ENCODE results near the gene EFCC1. TPM values are rescaled to one million over a fixed set of nuclear protein-coding genes. Genes with fewer than 3 reads are reported as not detected.
"Not testable (repeated sequence)": the region's sequence is repeated elsewhere in the genome, so short reads cannot be mapped to it uniquely, and the experiment has no call there.

Gene EFCC1
- total RNA-seq, 1 donor: 9.2 TPM

DNA sequence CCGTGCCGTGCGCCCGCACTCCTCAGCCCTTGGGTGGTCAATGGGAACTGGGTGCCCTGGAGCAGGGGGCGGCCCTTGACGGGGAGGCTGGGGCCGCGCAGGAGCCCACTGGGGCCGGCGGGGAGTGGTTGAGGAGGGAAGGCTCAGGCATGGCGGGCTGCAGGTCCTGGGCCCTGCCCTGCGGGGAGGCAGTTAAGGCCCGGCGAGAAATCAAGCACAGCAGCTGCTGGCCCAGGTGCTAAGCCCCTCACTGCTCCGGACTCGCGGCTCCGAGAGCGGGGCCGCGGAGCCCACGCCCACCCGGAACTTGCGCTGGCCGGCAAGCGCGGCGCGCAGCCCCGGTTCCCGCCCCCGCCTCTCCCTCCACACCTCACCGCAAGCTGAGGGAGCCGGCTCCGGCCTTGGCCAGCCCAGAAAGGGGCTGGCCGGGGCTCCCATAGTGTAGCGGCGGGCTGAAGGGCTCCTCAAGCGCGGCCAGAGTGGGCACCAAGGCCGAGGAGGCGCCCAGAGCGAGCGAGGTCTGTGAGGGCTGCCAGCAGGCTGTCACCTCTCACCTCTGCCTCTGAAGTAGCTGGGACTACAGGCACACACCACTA lies 67.3 kb downstream of the EFCC1 start:
- DNase-seq (ENCODE audit: low read depth in 2 of 3, low spot score in 2 of 3): peak in 1 of 3 donors; percentile 46

DNA sequence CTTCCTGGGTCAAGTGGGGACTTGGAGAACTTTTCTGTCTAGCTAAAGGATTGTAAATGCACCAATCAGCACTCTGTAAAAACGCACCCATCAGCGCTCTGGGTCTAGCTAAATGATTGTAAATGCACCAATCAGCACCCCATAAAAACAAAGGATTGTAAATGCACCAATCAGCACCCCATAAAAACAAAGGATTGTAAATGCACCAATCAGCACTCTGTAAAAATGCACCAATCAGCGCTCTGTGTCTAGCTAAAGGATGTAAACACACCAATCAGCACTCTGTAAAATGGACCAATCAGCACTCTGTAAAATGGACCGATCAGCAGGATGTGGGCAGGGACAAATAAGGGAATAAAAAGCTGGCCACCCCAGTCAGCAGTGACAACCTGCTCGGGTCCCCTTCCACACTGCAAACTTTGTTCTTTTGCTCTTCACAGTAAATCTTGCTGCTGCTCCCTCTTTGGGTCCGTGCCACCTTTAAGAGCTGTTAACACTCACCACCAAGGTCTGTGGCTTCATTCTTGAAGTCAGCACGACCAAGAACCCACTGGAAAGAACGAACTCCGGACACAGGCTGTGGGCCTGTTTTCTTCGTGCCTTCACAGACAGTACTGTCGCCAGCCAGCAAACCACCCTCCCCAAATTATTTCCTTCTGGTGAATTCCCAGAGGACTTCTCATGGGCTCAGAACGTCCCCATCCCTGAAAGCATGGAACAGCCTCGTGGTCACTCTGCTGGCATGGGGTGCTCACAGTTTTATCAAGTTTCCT lies 68.4 kb downstream of the EFCC1 start:
- not testable (repeated sequence) for DNase-seq (ENCODE audit: low read depth in 2 of 3, low spot score in 2 of 3)

DNA sequence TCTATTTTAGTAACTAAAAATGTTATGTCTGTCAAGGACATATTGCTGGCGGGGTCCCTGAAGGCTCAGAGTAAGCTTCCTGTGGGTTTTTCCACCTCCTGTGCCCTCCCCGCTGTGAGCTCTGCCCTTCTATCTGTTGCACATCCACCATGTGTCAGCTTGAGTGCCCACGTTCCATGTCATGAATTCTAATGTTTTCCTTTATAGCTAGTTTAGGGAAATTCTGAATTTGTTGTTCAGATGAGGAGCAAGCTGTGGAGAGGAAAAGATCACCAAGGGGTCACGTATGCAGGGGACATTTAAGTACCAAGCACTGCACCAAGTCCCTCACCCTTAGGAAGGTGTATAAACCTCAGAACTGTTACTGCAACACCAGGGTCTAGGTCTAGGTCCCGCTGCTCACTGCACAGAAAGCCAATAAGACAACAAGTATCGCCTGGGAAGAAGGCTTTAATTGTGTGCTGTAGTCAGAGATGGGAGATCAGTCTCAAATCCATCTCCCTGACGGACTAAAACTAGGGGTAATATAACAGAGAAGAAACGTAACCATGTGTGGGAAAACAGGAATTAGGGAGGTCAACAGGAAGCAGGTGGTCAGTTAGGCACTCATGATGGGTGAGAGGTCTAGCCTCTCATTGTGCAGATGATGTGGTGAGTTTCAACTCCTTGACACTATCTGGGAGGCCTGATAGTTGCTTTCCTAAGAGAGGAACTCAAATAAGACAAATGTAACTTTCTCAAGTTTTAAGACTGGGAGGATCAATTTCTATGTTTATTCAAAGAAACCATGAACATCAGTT lies 69.2 kb downstream of the EFCC1 start:
- peak in 1 of 3 donors; percentile 23 for DNase-seq (ENCODE audit: low read depth in 2 of 3, low spot score in 2 of 3)

DNA sequence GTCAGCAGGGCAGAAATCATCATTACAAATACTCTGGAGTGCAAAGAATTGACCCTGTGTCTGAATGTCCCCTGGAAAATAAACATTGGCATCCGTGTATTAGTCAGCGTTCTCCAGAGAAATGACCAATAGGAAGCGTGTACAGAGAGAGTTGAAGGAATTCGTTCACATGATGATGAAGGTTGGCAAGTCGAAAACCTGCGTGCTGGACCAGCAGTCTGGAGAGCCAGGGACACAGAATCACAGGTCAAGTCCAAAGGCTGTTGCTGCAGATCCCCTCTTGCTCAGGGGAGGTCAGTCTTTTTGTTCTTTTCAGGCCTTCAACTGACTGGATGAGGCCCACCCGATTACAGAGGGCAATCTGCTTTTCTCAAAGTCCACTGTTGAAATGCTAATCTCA lies 76.1 kb downstream of the EFCC1 start:
- DNase-seq (ENCODE audit: low read depth in 2 of 3, low spot score in 2 of 3): no peak

DNA sequence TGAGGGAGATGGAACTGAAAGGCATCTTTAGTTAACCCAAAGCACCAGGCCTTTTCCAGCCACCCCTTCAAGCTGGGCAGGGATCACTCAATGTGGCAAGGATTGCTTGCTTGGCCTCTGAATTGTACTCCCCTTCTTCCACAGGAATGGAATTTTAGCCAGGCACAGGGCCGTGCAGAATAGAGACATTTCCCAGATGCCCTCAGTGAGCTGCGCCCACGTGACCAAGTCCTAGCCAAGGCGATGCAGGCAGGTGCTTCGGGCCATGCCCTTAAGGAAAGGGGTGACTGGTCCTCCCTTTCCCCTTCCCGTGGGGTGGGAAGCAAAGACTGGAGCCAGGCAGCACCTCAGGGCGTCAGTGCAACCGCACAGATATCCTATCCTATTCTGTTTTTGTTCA lies 77.4 kb downstream of the EFCC1 start:
- DNase-seq (ENCODE audit: low read depth in 2 of 3, low spot score in 2 of 3): no peak

DNA sequence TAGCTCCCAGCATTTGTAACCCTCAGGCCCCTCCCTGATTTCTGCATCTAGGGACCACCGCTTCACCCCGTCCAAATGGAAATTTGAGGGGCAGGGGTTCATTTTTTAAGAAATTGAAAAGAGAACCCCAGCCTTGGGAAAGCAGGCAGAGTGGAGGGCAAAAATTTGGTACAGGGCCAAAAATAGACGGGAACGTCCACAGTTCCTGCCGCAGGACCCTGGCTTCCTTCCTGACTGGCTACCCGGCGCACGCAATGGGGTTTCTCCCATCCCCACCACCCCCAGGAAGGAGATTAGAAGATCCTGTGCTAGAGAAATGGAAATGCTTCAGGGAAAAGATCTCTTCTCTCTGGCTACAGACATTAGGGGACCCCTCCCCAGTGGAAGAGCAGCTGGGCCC lies 80.4 kb downstream of the EFCC1 start:
- no peak for DNase-seq (ENCODE audit: low read depth in 2 of 3, low spot score in 2 of 3)

DNA sequence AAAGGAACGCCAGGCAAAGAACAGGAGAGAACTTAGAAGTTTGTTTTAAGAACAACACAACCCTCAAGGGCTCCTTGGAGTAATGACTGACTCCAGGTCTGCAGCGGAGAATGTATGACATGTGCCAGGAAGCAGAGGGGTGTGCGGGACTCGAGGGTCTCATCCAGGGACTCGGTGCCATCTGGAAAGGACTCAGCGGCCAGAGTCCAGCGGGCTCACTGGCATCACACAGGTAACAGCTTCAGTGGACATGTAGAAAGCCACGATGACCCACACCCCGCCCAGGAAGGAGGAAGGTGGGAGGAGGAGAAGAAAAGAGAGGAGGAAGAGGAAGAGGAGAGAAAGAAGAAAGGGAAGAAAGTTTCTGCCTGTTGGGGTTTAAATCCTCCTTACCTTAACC lies 80.9 kb downstream of the EFCC1 start:
- DNase-seq (ENCODE audit: low read depth in 2 of 3, low spot score in 2 of 3): no peak

DNA sequence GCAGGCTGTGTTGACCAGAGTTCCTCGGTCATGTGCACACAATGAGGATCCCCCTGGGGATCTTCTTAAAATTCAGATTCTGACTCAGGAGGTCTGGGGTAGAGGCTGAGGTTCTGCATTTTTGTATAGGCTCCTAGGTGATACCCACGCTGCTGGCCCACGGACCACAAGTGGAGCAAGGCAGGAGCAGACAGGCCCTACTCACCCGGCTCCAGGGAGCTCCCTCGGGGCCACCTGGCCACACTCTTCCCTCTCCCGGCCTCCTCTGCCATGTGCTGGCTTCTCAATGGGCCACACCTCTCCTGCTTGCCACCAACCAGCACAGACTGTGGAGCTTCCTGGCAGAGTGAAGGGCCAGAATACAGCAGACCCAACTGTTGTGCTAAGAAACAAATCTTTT lies 83.4 kb downstream of the EFCC1 start:
- no peak for DNase-seq (ENCODE audit: low read depth in 2 of 3, low spot score in 2 of 3)

DNA sequence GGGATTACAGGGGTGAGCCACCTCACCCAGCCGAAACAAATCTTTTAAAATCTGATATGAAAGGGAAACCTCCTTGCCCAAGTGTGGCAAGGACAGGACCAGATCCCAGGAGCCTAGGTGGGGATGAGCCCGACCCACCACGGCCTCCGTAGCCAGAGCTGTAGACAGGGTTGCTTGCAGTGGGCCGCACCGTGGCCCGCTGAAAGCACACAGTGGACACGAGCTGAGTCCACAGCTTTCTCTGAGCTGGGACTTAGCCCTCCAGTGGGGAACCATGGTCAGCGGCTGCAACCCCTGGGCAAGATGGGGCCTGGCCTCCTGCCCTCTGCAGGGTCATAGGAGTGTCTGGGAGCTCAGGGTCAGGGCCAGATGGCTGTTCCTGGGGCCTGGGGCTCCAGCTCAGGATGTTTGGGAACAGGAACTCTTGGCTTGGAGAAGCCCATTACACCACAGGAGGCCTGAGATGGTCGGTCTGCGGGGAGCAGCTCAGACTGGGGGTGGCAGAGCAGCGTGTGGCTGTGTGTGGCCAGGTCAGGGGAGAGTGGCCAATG lies 84.1 kb downstream of the EFCC1 start:
- DNase-seq (ENCODE audit: low read depth in 2 of 3, low spot score in 2 of 3): no peak

DNA sequence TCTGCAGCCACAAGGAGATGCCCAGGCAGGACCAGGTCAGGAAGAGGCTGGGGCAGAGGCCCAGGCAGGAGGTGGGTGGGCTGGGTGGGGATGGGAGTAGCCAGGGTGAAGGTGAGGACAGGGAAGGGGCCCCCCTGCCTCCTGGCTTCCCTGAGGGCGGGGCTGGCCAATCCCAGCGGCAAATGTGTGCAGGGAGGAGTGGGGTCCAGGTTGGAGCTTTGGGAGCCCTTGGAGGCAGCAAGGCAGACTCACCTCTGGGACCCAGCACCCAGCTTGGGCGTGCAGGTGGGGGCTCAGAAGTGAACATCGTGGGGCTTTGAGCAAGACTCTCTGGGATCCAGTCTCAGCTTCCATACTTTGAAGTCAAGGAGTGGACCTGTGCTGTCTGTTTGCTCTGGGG lies 84.7 kb downstream of the EFCC1 start:
- no peak for DNase-seq (ENCODE audit: low read depth in 2 of 3, low spot score in 2 of 3)

DNA sequence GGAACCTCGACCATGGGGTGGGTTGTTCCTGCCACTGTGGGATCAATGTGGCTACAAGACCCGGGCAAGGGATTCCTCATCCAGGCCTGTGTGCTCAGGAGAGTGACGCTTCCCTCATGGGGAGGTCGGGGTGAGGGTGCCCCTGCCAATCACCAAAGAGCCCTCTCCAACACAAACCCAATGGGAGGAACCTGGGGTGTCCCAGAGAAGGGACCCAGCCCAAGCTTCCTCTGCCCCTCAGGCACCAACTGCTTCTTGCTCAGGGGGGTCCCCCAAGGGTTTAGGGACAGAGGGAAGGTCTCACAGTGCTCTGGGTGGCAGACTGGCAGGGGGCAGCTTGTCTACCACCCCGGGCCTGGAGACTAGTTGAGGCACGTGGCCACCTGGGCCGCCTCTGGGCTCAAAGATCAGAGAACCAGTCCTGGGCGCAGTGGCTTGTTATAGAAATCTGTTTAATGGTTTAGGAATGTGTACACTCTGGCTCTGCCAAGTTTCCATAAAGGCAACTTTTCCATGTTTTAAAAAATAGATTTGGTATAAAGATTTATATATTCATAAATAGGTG lies 86.1 kb downstream of the EFCC1 start:
- DNase-seq (ENCODE audit: low read depth in 2 of 3, low spot score in 2 of 3): no peak

DNA sequence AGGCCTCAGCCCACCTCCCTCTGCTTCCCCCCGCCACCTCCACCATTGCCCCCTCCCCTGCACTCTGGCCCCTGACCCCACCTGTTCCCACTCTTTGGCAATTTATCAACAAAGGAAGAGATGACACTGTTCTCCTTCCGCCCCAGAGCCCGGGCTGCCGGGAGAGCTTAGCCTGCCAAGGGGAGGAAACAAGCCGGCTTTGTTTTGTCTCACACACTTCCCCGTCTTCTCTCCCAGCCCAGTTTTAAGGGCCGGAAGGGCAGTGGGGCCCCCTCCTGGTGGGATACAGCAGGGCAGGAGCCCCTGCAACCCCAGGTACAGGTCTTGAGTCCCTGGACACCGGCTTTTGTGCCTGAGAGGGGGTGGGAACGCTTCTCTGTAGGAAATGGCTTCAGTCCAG lies 86.8 kb downstream of the EFCC1 start:
- peak in 2 of 3 donors; percentile 44 to 60 for DNase-seq (ENCODE audit: low read depth in 2 of 3, low spot score in 2 of 3)

DNA sequence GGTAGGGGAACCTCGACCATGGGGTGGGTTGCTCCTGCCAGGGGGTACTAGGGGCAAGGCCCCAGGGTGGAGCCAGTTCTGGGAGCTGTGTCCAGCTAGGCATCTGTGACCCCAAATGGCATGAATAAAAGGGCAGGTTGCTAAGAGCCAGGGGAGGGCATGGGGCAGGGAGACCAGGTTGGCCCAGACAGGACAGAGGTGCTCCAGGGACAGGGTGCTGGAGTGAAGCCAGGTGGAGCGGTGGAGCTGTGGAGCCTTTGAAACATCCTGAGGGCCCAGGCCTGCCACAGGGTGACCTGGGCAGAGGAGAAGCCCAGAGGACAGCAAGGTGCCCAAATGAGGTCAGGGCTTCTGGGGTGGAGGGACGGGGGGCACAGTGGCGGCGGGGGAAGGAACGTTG lies 87.2 kb downstream of the EFCC1 start:
- not testable (repeated sequence) for DNase-seq (ENCODE audit: low read depth in 2 of 3, low spot score in 2 of 3)

Other genes with a start within 250 kb of the EFCC1 start
- 47.4 TPM for gene ACAD9, start 121.7 kb upstream of the EFCC1 start, total RNA-seq
- gene CFAP92, start 7.2 kb upstream of the EFCC1 start, total RNA-seq: 7.5 TPM
- 4.0 TPM for gene GP9, start 59.5 kb downstream of the EFCC1 start, total RNA-seq
- 18.9 TPM for gene RAB43, start 120.5 kb downstream of the EFCC1 start, total RNA-seq
- 25.6 TPM for gene ISY1, start 159.8 kb downstream of the EFCC1 start, total RNA-seq
- 200 TPM for gene CNBP, start 182.6 kb downstream of the EFCC1 start, total RNA-seq
- 135 TPM for gene COPG1, start 248.3 kb downstream of the EFCC1 start, total RNA-seq